Stimulated activated naive CD8-positive, alpha-beta T cell treated with anti-CD3 and anti-CD28 coated beads, Interleukin-15, Interleukin-2, amounts not matched to agents 100 ng/mL and 50 ng/mL, for 24 hours (primary cell): ENCODE measurements around the gene MSX2.

ENCODE experiments used
- H3K27ac Mint-ChIP-seq: one replicate; pipeline ENCODE4 v1.8.0; 2021; ENCODE audit warnings: mild to moderate bottlenecking, mixed read lengths
- H3K27me3 Mint-ChIP-seq: one replicate; pipeline ENCODE4 v1.8.0; 2021; ENCODE audit warnings: mixed read lengths
- H3K36me3 Mint-ChIP-seq: one replicate; pipeline ENCODE4 v1.8.0; 2021; ENCODE audit warnings: low read depth, mixed read lengths
- H3K4me1 Mint-ChIP-seq: one replicate; pipeline ENCODE4 v1.8.0; 2021; ENCODE audit warnings: low read depth, mixed read lengths
- H3K4me3 Mint-ChIP-seq: one replicate; pipeline ENCODE4 v1.8.0; 2021; ENCODE audit warnings: mild to moderate bottlenecking, mixed read lengths
- H3K9me3 Mint-ChIP-seq: one replicate; pipeline ENCODE4 v1.8.0; 2021; ENCODE audit warnings: mixed read lengths

Gene MSX2

GRCh38 chr5:174765540-174765939 lies 41.2 kb downstream of the MSX2 start:
- Mint-ChIP-seq H3K36me3 (no peaks in the 10 kb centered on the region), H3K27me3 (peaks cover 4% of the 10 kb centered on the region), H3K4me3 (no peak overlapping the region), H3K9me3 (peaks cover 4% of the 10 kb centered on the region), H3K4me1 (no peaks in the 10 kb centered on the region), H3K27ac (no peak overlapping the region)

GRCh38 chr5:174767670-174768069 lies 43.3 kb downstream of the MSX2 start:
- H3K27ac Mint-ChIP-seq: no peak overlapping the region
- H3K27me3 Mint-ChIP-seq: peaks cover 12% of the 10 kb centered on the region
- peaks cover 4% of the 10 kb centered on the region for H3K9me3 Mint-ChIP-seq

GRCh38 chr5:174769005-174769404 lies 44.6 kb downstream of the MSX2 start:
- H3K4me1 Mint-ChIP-seq: no peaks in the 10 kb centered on the region
- H3K4me3 Mint-ChIP-seq: no peak overlapping the region
- no peaks in the 10 kb centered on the region for H3K36me3 Mint-ChIP-seq
- peaks cover 4% of the 10 kb centered on the region for H3K9me3 Mint-ChIP-seq
- no peak overlapping the region for H3K27ac Mint-ChIP-seq
- peaks cover 16% of the 10 kb centered on the region for H3K27me3 Mint-ChIP-seq

More at GRCh38 chr5:174767670-174768069, 43.3 kb downstream of the MSX2 start:
- Mint-ChIP-seq H3K4me3 (no peak overlapping the region), H3K4me1 (no peaks in the 10 kb centered on the region), H3K36me3 (no peaks in the 10 kb centered on the region)

- Mint-ChIP-seq H3K4me3 (no peak overlapping the region), H3K9me3 (no peaks in the 10 kb centered on the region), H3K27ac (no peak overlapping the region), H3K27me3 (peaks cover 15% of the 10 kb centered on the region), H3K36me3 (no peaks in the 10 kb centered on the region), H3K4me1 (no peaks in the 10 kb centered on the region)
These were observed 49.0 kb downstream of the MSX2 start for GRCh38 chr5:174773371-174773770.

- peaks cover 15% of the 10 kb centered on the region for H3K27me3 Mint-ChIP-seq
- no peaks in the 10 kb centered on the region for H3K4me1 Mint-ChIP-seq
- no peak overlapping the region for H3K27ac Mint-ChIP-seq
- H3K36me3 Mint-ChIP-seq: no peaks in the 10 kb centered on the region
- no peaks in the 10 kb centered on the region for H3K9me3 Mint-ChIP-seq
- no peak overlapping the region for H3K4me3 Mint-ChIP-seq
These were observed 50.7 kb downstream of the MSX2 start for GRCh38 chr5:174775081-174775480.

GRCh38 chr5:174777111-174777510 lies 52.7 kb downstream of the MSX2 start:
- Mint-ChIP-seq H3K36me3 (no peaks in the 10 kb centered on the region), H3K27me3 (peaks cover 13% of the 10 kb centered on the region), H3K27ac (no peak overlapping the region), H3K9me3 (peaks cover 5% of the 10 kb centered on the region), H3K4me3 (no peak overlapping the region), H3K4me1 (no peaks in the 10 kb centered on the region)

- H3K4me1 Mint-ChIP-seq: no peaks in the 10 kb centered on the region
- peaks cover 9% of the 10 kb centered on the region for H3K9me3 Mint-ChIP-seq
- H3K4me3 Mint-ChIP-seq: no peak overlapping the region
- peaks cover 18% of the 10 kb centered on the region for H3K27me3 Mint-ChIP-seq
- H3K27ac Mint-ChIP-seq: no peak overlapping the region
- no peaks in the 10 kb centered on the region for H3K36me3 Mint-ChIP-seq
These were observed 53.2 kb downstream of the MSX2 start for GRCh38 chr5:174777583-174777982.
